ENCODE data around the gene NMNAT3.

DNA sequence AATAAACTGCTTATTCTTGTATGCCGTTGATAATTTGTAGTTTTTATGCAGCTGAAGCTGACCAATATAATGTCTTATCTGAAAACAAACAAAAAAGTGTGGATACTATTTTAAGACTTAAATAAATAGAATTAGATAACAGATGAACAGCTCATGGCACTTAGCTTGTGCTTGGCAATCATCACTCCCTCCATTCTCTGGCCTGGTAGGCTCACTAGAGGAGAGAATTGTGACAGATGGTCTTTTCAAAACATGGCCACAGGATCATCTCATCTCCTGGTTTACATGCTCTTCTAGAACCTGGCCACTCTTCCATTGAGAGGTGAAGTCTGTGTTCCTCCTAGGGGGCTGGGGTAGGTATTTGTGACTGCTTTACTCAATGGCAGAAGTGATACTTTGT is 79.8 kb downstream of the NMNAT3 start:
- TF ChIP-seq, protein P1, sequence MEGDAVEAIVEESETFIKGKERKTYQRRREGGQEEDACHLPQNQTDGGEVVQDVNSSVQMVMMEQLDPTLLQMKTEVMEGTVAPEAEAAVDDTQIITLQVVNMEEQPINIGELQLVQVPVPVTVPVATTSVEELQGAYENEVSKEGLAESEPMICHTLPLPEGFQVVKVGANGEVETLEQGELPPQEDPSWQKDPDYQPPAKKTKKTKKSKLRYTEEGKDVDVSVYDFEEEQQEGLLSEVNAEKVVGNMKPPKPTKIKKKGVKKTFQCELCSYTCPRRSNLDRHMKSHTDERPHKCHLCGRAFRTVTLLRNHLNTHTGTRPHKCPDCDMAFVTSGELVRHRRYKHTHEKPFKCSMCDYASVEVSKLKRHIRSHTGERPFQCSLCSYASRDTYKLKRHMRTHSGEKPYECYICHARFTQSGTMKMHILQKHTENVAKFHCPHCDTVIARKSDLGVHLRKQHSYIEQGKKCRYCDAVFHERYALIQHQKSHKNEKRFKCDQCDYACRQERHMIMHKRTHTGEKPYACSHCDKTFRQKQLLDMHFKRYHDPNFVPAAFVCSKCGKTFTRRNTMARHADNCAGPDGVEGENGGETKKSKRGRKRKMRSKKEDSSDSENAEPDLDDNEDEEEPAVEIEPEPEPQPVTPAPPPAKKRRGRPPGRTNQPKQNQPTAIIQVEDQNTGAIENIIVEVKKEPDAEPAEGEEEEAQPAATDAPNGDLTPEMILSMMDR (conservative IDR thresholded peaks at IDR 0.05; ENCODE audit: low read length) = no peak
- no peak for TF ChIP-seq EZH2phosphoT487 (IDR thresholded peaks at IDR 0.05; ENCODE audit: borderline replicate concordance)

Data from Loucy (cell line).